Endothelial cell of umbilical vein (primary cell): ENCODE results near the gene LILRB5. TPM values are rescaled to one million over a fixed set of nuclear protein-coding genes. Genes with fewer than 3 reads are reported as not detected.
"Not testable (repeated sequence)": the region's sequence is repeated elsewhere in the genome, so short reads cannot be mapped to it uniquely, and the experiment has no call there.

Source experiments
- BruUV-seq: library from RNA; stranded (reverse); fragments of 400-500 nt; replicated peaks from 2 replicates; lab custom pipeline; 2021; lab: Mats Ljungman, UMichigan
- CTCF ChIA-PET: fragments of 300-600, 350-600 bp; sonication (Branson Sonifier 250); formaldehyde crosslinking; loops from one replicate; lab custom pipeline; 2021; ENCODE audit warnings: antibody characterized with exemption, inconsistent platforms; lab: Charles Lee
- POLR2A ChIA-PET: fragments of 300-600, 350-600 bp; sonication (Branson Sonifier 250); formaldehyde crosslinking; loops from one replicate; lab custom pipeline; 2021; ENCODE audit warnings: antibody characterized with exemption, inconsistent platforms; lab: Charles Lee
- DNase-seq: peaks from one replicate; pipeline ENCODE4 v3.0.0-alpha.2; 2011; ENCODE audit warnings: low read depth, low spot score
- FAIRE-seq: peaks from 2 replicates; lab custom pipeline; 2011; peaks lifted over from hg19 to GRCh38; lab: Jason Lieb, UNC
- H2AFZ ChIP-seq: 2 replicates; pipeline ENCODE4 v1.6.0; 2012; ENCODE audit warnings: low read depth, low read length, control low read depth, inconsistent platforms
- H3K27ac ChIP-seq: 2 replicates; pipeline ENCODE4 v1.5.1; 2011; ENCODE audit warnings: low read depth, mild to moderate bottlenecking, control low read depth, low read length, moderate library complexity; ENCODE audit not compliant: insufficient read depth
- H3K27me3 ChIP-seq, 2 experiments: 2 replicates each; pipeline versions ENCODE4 v1.6.0 to v1.6.1; 2011; ENCODE audit warnings: low read length in 2 of 2, mixed read lengths in 1 of 2; ENCODE audit not compliant: control insufficient read depth in 2 of 2, insufficient read depth in 2 of 2
- H3K36me3 ChIP-seq, 2 experiments: 2 replicates in 1 of 2; 3 replicates in 1 of 2; pipeline ENCODE4 v1.5.1; 2011; ENCODE audit warnings: low read length in 2 of 2, mild to moderate bottlenecking in 1 of 2, moderate library complexity in 1 of 2; ENCODE audit not compliant: control insufficient read depth in 2 of 2, insufficient read depth in 2 of 2; ENCODE audit errors: extremely low read depth in 1 of 2
- H3K4me1 ChIP-seq: 3 replicates; pipeline ENCODE4 v1.5.1; 2011; ENCODE audit warnings: mild to moderate bottlenecking, low read length; ENCODE audit not compliant: control insufficient read depth, insufficient read depth; ENCODE audit errors: extremely low read depth
- H3K4me2 ChIP-seq: 2 replicates; pipeline ENCODE4 v1.6.1; 2011; ENCODE audit warnings: low read length, control low read depth, mixed read lengths; ENCODE audit not compliant: insufficient read depth
- H3K4me3 ChIP-seq, 3 experiments: fragments of 200-600 bp in 1 of 3; sonication (generic), shearing (Covaris generic) in 1 of 3; replicated peaks in 1 of 3; 2 replicates each; pipeline ENCODE4 v1.5.1; 2011 to 2016; ENCODE audit warnings: control low read depth in 3 of 3, low read length in 3 of 3, mild to moderate bottlenecking in 2 of 3, inconsistent platforms in 1 of 3, low read depth in 1 of 3, moderate library complexity in 1 of 3; ENCODE audit not compliant: insufficient read depth in 1 of 3
- H3K79me2 ChIP-seq: 2 replicates; pipeline ENCODE4 v1.6.0; 2012; ENCODE audit warnings: low read length, inconsistent platforms; ENCODE audit not compliant: control insufficient read depth, insufficient read depth
- H3K9ac ChIP-seq: replicated peaks from 2 replicates; pipeline ENCODE3; 2011; ENCODE audit warnings: low read length, control low read depth; ENCODE audit not compliant: insufficient read depth; ENCODE audit errors: extremely low read depth
- H3K9me1 ChIP-seq: replicated peaks from 3 replicates; pipeline ENCODE4 v1.6.0; 2011; ENCODE audit warnings: mild to moderate bottlenecking, low read length; ENCODE audit not compliant: control insufficient read depth, insufficient read depth; ENCODE audit errors: extremely low read depth
- H3K9me3 ChIP-seq: replicated peaks from 2 replicates; pipeline ENCODE4 v1.5.1; 2012; ENCODE audit warnings: low read length, inconsistent platforms; ENCODE audit not compliant: control insufficient read depth, insufficient read depth
- H4K20me1 ChIP-seq: replicated peaks from 2 replicates; pipeline ENCODE3; 2011; ENCODE audit warnings: mild to moderate bottlenecking, low read length; ENCODE audit not compliant: control insufficient read depth, insufficient read depth; ENCODE audit errors: extremely low read depth
- EZH2 ChIP-seq: IDR thresholded peaks from 2 replicates; pipeline ENCODE4 v1.6.1; 2012; ENCODE audit warnings: borderline replicate concordance, low read depth, mild to moderate bottlenecking, moderate library complexity, low read length, inconsistent platforms; ENCODE audit not compliant: severe bottlenecking
- FOS ChIP-seq: IDR thresholded peaks from 2 replicates; pipeline ENCODE4 v1.6.1; 2011; ENCODE audit warnings: mild to moderate bottlenecking, low read length, moderate library complexity, borderline replicate concordance; ENCODE audit not compliant: insufficient read depth
- GATA2 ChIP-seq: IDR thresholded peaks from 2 replicates; pipeline ENCODE4 v1.7.0; 2011; ENCODE audit warnings: low read depth, mild to moderate bottlenecking, moderate library complexity, mixed read lengths, low read length; ENCODE audit not compliant: insufficient read length, insufficient read depth
- JUN ChIP-seq: IDR thresholded peaks from 2 replicates; pipeline ENCODE4 v1.6.1; 2011; ENCODE audit warnings: borderline replicate concordance, low read depth; ENCODE audit not compliant: insufficient read length, insufficient read depth
- MYC ChIP-seq: IDR thresholded peaks from one replicate; pipeline ENCODE4 v1.6.1; 2011; ENCODE audit warnings: mild to moderate bottlenecking, low read depth, low read length
- POLR2A ChIP-seq: IDR thresholded peaks from 2 replicates; pipeline ENCODE4 v1.6.1; 2012; ENCODE audit warnings: low read depth, mild to moderate bottlenecking, control low read depth, low read length
- POLR2AphosphoS5 ChIP-seq: IDR thresholded peaks from 2 replicates; pipeline ENCODE4 v1.6.1; 2012; ENCODE audit warnings: low read depth, mild to moderate bottlenecking, control low read depth, low read length, moderate library complexity; ENCODE audit not compliant: insufficient read depth
- dilution Hi-C: fragments of 300-500 bp; cut with MboI; formaldehyde crosslinking; loops from one replicate; pipeline ENCODE4 v1.15.0; 2019; ENCODE audit warnings: low sequenced_read_pairs; ENCODE audit not compliant: extremely low pct_ligation_motif_present
- intact Hi-C: fragments of 100-400 bp; cut with micrococcal nuclease; formaldehyde crosslinking; loops from one replicate; pipeline ENCODE4 v1.10.0; 2022
- polyA plus RNA-seq, 4 experiments: library from polyadenylated mRNA; depleted of rRNA in 3 of 4; stranded (reverse) in 3 of 4; unstranded in 1 of 4; fragments of >200 nt; gene quantifications; 2 replicates each; pipeline versions ENCODE4 v1.2.1 to v1.2.3, GENCODE V29; 2011 to 2012; ENCODE audit warnings: missing spikeins in 1 of 4
- total RNA-seq: library from RNA; stranded (reverse); gene quantifications from 2 replicates; pipeline ENCODE4 v1.2.3, GENCODE V29; 2021
- TF ChIP-seq, protein P1 (sequence below): IDR thresholded peaks from 2 replicates; pipeline ENCODE4 v1.6.1; 2011; ENCODE audit not compliant: insufficient read depth, insufficient read length
- TF ChIP-seq, protein P2 (sequence below), 2 donors: IDR thresholded peaks; 1 replicate in 1 of 2; 2 replicates in 1 of 2; pipeline ENCODE4 v1.5.1; 2011; ENCODE audit warnings: low read length in 2 of 2, mild to moderate bottlenecking in 2 of 2, moderate library complexity in 2 of 2, control low read depth in 1 of 2, inconsistent platforms in 1 of 2, low read depth in 1 of 2; ENCODE audit not compliant: insufficient read depth in 1 of 2; ENCODE audit errors: extremely low read depth in 1 of 2

Gene LILRB5
- total and polyA plus RNA-seq, 2 donors (not counting 3 experiments of a cell fraction or from before 2014, with no cell fraction given) = not detected

DNA sequence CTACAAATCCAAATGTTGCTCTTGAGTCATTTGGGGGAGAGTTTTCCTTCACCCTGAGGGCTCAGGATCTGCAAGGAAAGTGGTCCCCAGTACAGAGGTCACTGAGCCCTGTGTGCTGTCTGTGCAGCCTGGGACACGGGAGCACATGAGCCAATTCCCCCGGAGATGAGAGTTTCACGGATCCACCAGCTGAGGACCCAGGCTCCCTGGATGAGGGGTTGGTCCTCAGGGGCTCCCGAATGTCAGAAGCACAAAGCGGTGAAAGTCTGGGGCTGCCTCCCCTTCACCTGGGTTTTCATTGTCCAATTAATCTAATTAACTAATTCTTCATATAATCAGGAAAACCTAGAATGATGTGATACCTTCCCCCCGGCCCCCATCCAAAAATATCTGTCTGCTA, 37.5 kb upstream of the LILRB5 start:
- no peak overlapping the region for H3K27ac ChIP-seq
- H3K4me1 ChIP-seq = no peaks in the 10 kb centered on the region
- no peak overlapping the region for H2AFZ ChIP-seq
- DNase-seq (no peak), FAIRE-seq (no peak)
- no peaks in the 10 kb centered on the region for H3K79me2 ChIP-seq
- dilution Hi-C loops = no loop called here
- no peak overlapping the region for H3K9ac ChIP-seq
- H3K9me1 ChIP-seq = no peaks in the 10 kb centered on the region
- no peaks in the 10 kb centered on the region for H3K9me3 ChIP-seq
- no peak overlapping the region for H3K4me3 ChIP-seq
- no peaks in the 10 kb centered on the region for H3K27me3 ChIP-seq
- BruUV-seq = no TSS peak
- CTCF ChIA-PET = no interaction called here
- no peaks in the 10 kb centered on the region for H3K36me3 ChIP-seq
- intact Hi-C loops = no loop called here
- POLR2A ChIA-PET = no interaction called here
- H4K20me1 ChIP-seq = no peaks in the 10 kb centered on the region
- H3K4me2 ChIP-seq = no peak overlapping the region
- TF ChIP-seq POLR2AphosphoS5 (no peak), JUN (no peak), GATA2 (no peak), POLR2A (no peak), EZH2 (no peak), FOS (no peak), MYC (no peak)
- TF ChIP-seq, protein P1, sequence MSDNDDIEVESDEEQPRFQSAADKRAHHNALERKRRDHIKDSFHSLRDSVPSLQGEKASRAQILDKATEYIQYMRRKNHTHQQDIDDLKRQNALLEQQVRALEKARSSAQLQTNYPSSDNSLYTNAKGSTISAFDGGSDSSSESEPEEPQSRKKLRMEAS = no peak
- TF ChIP-seq, protein P2, sequence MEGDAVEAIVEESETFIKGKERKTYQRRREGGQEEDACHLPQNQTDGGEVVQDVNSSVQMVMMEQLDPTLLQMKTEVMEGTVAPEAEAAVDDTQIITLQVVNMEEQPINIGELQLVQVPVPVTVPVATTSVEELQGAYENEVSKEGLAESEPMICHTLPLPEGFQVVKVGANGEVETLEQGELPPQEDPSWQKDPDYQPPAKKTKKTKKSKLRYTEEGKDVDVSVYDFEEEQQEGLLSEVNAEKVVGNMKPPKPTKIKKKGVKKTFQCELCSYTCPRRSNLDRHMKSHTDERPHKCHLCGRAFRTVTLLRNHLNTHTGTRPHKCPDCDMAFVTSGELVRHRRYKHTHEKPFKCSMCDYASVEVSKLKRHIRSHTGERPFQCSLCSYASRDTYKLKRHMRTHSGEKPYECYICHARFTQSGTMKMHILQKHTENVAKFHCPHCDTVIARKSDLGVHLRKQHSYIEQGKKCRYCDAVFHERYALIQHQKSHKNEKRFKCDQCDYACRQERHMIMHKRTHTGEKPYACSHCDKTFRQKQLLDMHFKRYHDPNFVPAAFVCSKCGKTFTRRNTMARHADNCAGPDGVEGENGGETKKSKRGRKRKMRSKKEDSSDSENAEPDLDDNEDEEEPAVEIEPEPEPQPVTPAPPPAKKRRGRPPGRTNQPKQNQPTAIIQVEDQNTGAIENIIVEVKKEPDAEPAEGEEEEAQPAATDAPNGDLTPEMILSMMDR (IDR thresholded peaks at IDR 0.05; ENCODE audit: extremely low read depth in 1 of 2, insufficient read depth in 1 of 2, low read depth in 1 of 2, low read length in 2 of 2) = no peak

DNA sequence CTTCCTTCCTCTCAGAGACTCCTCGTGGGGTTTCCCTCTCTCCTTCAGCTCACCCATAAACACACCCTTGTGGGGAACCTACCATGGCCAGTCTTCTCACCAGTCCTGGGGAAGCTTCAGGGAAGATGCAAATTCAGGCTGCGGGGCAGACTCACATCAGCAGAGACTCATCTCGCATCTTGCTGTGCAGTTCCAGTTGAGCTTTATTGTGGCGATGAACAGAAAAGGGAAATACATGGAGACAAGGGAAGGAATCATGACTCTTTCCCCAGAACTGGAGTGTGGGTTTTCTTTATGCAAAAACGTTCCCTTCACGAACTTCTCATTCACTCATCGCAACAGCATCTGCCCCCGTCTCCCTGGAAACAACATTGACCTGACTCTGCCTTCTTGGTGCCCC, 32.1 kb upstream of the LILRB5 start:
- H3K36me3 ChIP-seq, H3K79me2 ChIP-seq, H3K9ac ChIP-seq, H3K9me3 ChIP-seq, H3K27me3 ChIP-seq, H4K20me1 ChIP-seq, FAIRE-seq, H3K27ac ChIP-seq, intact Hi-C loops, H3K4me2 ChIP-seq, H3K4me1 ChIP-seq, POLR2A ChIA-PET, DNase-seq, BruUV-seq, CTCF ChIA-PET, H3K9me1 ChIP-seq, H2AFZ ChIP-seq, H3K4me3 ChIP-seq, dilution Hi-C loops: not testable (repeated sequence)
